H1 (cell line): ENCODE data around the gene CELSR1. TPM values are rescaled to one million over a fixed set of nuclear protein-coding genes. Genes with fewer than 3 reads are reported as not detected.

Source experiments
- CTCF ChIA-PET: fragments of 300-600 bp; sonication (Branson Sonifier 250); formaldehyde crosslinking; loops from one replicate; lab custom pipeline; 2021; ENCODE audit not compliant: partially characterized antibody; lab: Charles Lee
- POLR2A ChIA-PET: fragments of 300-600 bp; sonication (Branson Sonifier 250); formaldehyde crosslinking; loops from one replicate; lab custom pipeline; 2021; ENCODE audit warnings: inconsistent platforms; ENCODE audit not compliant: partially characterized antibody; lab: Charles Lee
- DNase-seq, 2 experiments: peaks; one replicate each; pipeline versions ENCODE4 v3.0.0 to v3.0.0-alpha.2; 2010 to 2022; ENCODE audit warnings: low spot score in 2 of 2, low read depth in 1 of 2, mixed read lengths in 1 of 2
- FAIRE-seq: peaks from 2 replicates; lab custom pipeline; 2011; peaks lifted over from hg19 to GRCh38; lab: Jason Lieb, UNC
- H2AFZ ChIP-seq: 2 replicates; pipeline ENCODE4 v1.8.1; 2012; ENCODE audit warnings: low read length, inconsistent platforms
- H2AK5ac ChIP-seq: 2 replicates; pipeline ENCODE4 v1.6.1; 2013; ENCODE audit warnings: low read depth, low read length
- H2BK120ac ChIP-seq: replicated peaks from 2 replicates; pipeline ENCODE3; 2013; ENCODE audit warnings: low read depth, low read length, inconsistent platforms
- H2BK12ac ChIP-seq: 2 replicates; pipeline ENCODE4 v1.6.1; 2013; ENCODE audit warnings: low read depth, low read length
- H2BK15ac ChIP-seq: 2 replicates; pipeline ENCODE4 v1.6.1; 2013; ENCODE audit warnings: low read length
- H2BK20ac ChIP-seq: 2 replicates; pipeline ENCODE4 v1.6.1; 2013; ENCODE audit warnings: low read length
- H2BK5ac ChIP-seq: 2 replicates; pipeline ENCODE4 v1.6.1; 2013; ENCODE audit warnings: low read depth, low read length
- H3K14ac ChIP-seq: 2 replicates; pipeline ENCODE4 v1.6.1; 2013; ENCODE audit warnings: inconsistent platforms; ENCODE audit not compliant: insufficient read length
- H3K18ac ChIP-seq: 2 replicates; pipeline ENCODE4 v1.6.1; 2013; ENCODE audit warnings: low read length; ENCODE audit errors: extremely low read depth
- H3K23ac ChIP-seq: 2 replicates; pipeline ENCODE4 v1.6.1; 2013; ENCODE audit warnings: inconsistent platforms; ENCODE audit not compliant: insufficient read length
- H3K23me2 ChIP-seq: 2 replicates; pipeline ENCODE4 v1.6.1; 2013; ENCODE audit warnings: low read depth, low read length
- H3K27ac ChIP-seq: 2 replicates; pipeline ENCODE4 v1.6.1; 2011; ENCODE audit warnings: low read depth, low read length, inconsistent platforms
- H3K27me3 ChIP-seq, 4 experiments: replicated peaks in 1 of 4; 1 replicate in 1 of 4; 2 replicates in 3 of 4; pipeline versions ENCODE4 v1.6.1 to v1.8.1; 2011 to 2013; ENCODE audit warnings: low read length in 3 of 4, mild to moderate bottlenecking in 3 of 4, inconsistent platforms in 2 of 4, mixed read lengths in 2 of 4, moderate library complexity in 1 of 4; ENCODE audit not compliant: control insufficient read depth in 3 of 4, insufficient read depth in 3 of 4; ENCODE audit errors: extremely low read depth in 1 of 4
- H3K36me3 ChIP-seq, 4 experiments: 2 replicates each; pipeline versions ENCODE4 v1.6.1 to v1.8.1; 2011 to 2013; ENCODE audit warnings: mild to moderate bottlenecking in 4 of 4, low read length in 3 of 4, moderate library complexity in 2 of 4, control low read depth in 1 of 4, inconsistent platforms in 1 of 4; ENCODE audit not compliant: insufficient read depth in 4 of 4, control insufficient read depth in 2 of 4
- H3K4ac ChIP-seq: replicated peaks from 2 replicates; pipeline ENCODE3; 2013; ENCODE audit warnings: low read length, low read depth, mixed read lengths, inconsistent platforms; ENCODE audit not compliant: insufficient read length
- H3K4me1 ChIP-seq, 4 experiments: replicated peaks in 1 of 4; 1 replicate in 1 of 4; 2 replicates in 3 of 4; pipeline versions ENCODE4 v1.6.1 to v1.8.1; 2011 to 2013; ENCODE audit warnings: low read length in 3 of 4, inconsistent platforms in 2 of 4, mixed read lengths in 1 of 4; ENCODE audit not compliant: insufficient read depth in 4 of 4, control insufficient read depth in 3 of 4
- H3K4me2 ChIP-seq, 2 experiments: 2 replicates each; pipeline versions ENCODE4 v1.6.1 to v1.8.1; 2011 to 2013; ENCODE audit warnings: low read depth in 2 of 2, low read length in 2 of 2, control low read depth in 1 of 2, inconsistent platforms in 1 of 2, mild to moderate bottlenecking in 1 of 2; ENCODE audit not compliant: insufficient read depth in 1 of 2
- H3K4me3 ChIP-seq, 4 experiments: fragments of 200-600, 300-600 bp in 1 of 4; sonication (generic), shearing (Covaris generic), sonication (Bioruptor Twin) in 1 of 4; 2 replicates each; pipeline versions ENCODE4 v1.5.1 to v1.8.1; 2011 to 2016; ENCODE audit warnings: low read length in 4 of 4, low read depth in 3 of 4, control low read depth in 2 of 4, inconsistent platforms in 2 of 4, mild to moderate bottlenecking in 2 of 4, mixed read lengths in 1 of 4, moderate library complexity in 1 of 4; ENCODE audit not compliant: insufficient read depth in 2 of 4; ENCODE audit errors: extremely low read depth in 1 of 4
- H3K56ac ChIP-seq: replicated peaks from 2 replicates; pipeline ENCODE3; 2013; ENCODE audit warnings: low read depth, mild to moderate bottlenecking, mixed read lengths, low read length, inconsistent platforms; ENCODE audit not compliant: insufficient read length
- H3K79me1 ChIP-seq: 2 replicates; pipeline ENCODE4 v1.6.1; 2013; ENCODE audit warnings: low read depth, low read length, control low read depth
- H3K79me2 ChIP-seq, 2 experiments: 2 replicates each; pipeline versions ENCODE4 v1.6.1 to v1.8.1; 2012 to 2013; ENCODE audit warnings: low read length in 2 of 2, mild to moderate bottlenecking in 2 of 2, inconsistent platforms in 1 of 2; ENCODE audit not compliant: insufficient read depth in 2 of 2, control insufficient read depth in 1 of 2
- H3K9ac ChIP-seq, 4 experiments: replicated peaks in 1 of 4; 1 replicate in 1 of 4; 2 replicates in 3 of 4; pipeline versions ENCODE4 v1.6.1 to v1.8.1; 2011 to 2013; ENCODE audit warnings: low read depth in 3 of 4, low read length in 3 of 4, control low read depth in 2 of 4, mild to moderate bottlenecking in 2 of 4, moderate library complexity in 2 of 4, inconsistent platforms in 1 of 4; ENCODE audit errors: extremely low read depth in 1 of 4
- H3K9me3 ChIP-seq, 2 experiments: 2 replicates each; pipeline versions ENCODE4 v1.6.1 to v1.8.1; 2012 to 2013; ENCODE audit warnings: mild to moderate bottlenecking in 2 of 2, moderate library complexity in 2 of 2, control low read depth in 1 of 2, inconsistent platforms in 1 of 2, low read depth in 1 of 2, low read length in 1 of 2, mixed read lengths in 1 of 2; ENCODE audit not compliant: insufficient read depth in 2 of 2
- H4K20me1 ChIP-seq, 2 experiments: replicated peaks in 1 of 2; 2 replicates each; pipeline versions ENCODE3 to v1.8.1; 2011 to 2013; ENCODE audit warnings: inconsistent platforms in 2 of 2, low read length in 2 of 2, mild to moderate bottlenecking in 1 of 2; ENCODE audit not compliant: insufficient read depth in 2 of 2, control insufficient read depth in 1 of 2
- H4K5ac ChIP-seq: 2 replicates; pipeline ENCODE4 v1.6.1; 2013; ENCODE audit warnings: low read length, low read depth, mixed read lengths, inconsistent platforms; ENCODE audit not compliant: insufficient read length
- H4K8ac ChIP-seq: 2 replicates; pipeline ENCODE4 v1.8.0; 2013; ENCODE audit warnings: mild to moderate bottlenecking, moderate library complexity, low read length, inconsistent platforms; ENCODE audit not compliant: insufficient read depth; ENCODE audit errors: extremely low read depth
- H4K91ac ChIP-seq: replicated peaks from 2 replicates; pipeline ENCODE3; 2013; ENCODE audit warnings: low read length, mixed read lengths, inconsistent platforms; ENCODE audit not compliant: insufficient read length
- BRCA1 ChIP-seq: IDR thresholded peaks from 2 replicates; pipeline ENCODE4 v1.6.1; 2012; ENCODE audit warnings: low read depth, low read length, improper control_type of control experiment
- CBX5 ChIP-seq: fragments of 300-800, 300-1000 bp; sonication (generic); IDR thresholded peaks from 2 replicates; pipeline ENCODE4 v1.7.1; 2016; ENCODE audit warnings: antibody characterized with exemption, low read length, low read depth
- CHD2 ChIP-seq: IDR thresholded peaks from 2 replicates; pipeline ENCODE4 v1.6.1; 2012; ENCODE audit warnings: low read length, improper control_type of control experiment
- FOSL1 ChIP-seq: IDR thresholded peaks from 2 replicates; pipeline ENCODE4 v1.6.1; 2011; ENCODE audit warnings: mild to moderate bottlenecking, low read depth, low read length, moderate library complexity; ENCODE audit not compliant: insufficient read depth
- HDAC2 ChIP-seq, 2 experiments: fragments of 300-600 bp in 1 of 2; sonication (generic) in 1 of 2; IDR thresholded peaks; 2 replicates each; pipeline ENCODE4 v1.6.1; 2011 to 2012; ENCODE audit warnings: low read depth in 2 of 2, low read length in 2 of 2, mild to moderate bottlenecking in 2 of 2, moderate library complexity in 2 of 2, borderline replicate concordance in 1 of 2, inconsistent platforms in 1 of 2
- HDAC6 ChIP-seq: IDR thresholded peaks from one replicate; pipeline ENCODE4 v1.7.1; 2012; ENCODE audit warnings: low read depth, mild to moderate bottlenecking, inconsistent platforms, low read length, moderate library complexity
- NRF1 ChIP-seq: IDR thresholded peaks from 2 replicates; pipeline ENCODE4 v1.6.1; 2011; ENCODE audit warnings: mild to moderate bottlenecking, low read depth, low read length, improper control_type of control experiment
- RAD21 ChIP-seq, 2 experiments: IDR thresholded peaks in 1 of 2; conservative IDR thresholded peaks in 1 of 2; 2 replicates each; pipeline ENCODE4 v1.6.1; 2011; ENCODE audit warnings: low read depth in 2 of 2, low read length in 2 of 2, improper control_type of control experiment in 1 of 2, inconsistent platforms in 1 of 2, mild to moderate bottlenecking in 1 of 2, moderate library complexity in 1 of 2
- SAP30 ChIP-seq: fragments of 300-600 bp; sonication (generic); IDR thresholded peaks from 2 replicates; pipeline ENCODE4 v1.7.1; 2012; ENCODE audit warnings: low read length, moderate library complexity, mild to moderate bottlenecking, inconsistent platforms; ENCODE audit not compliant: insufficient read depth, insufficient replicate concordance
- ZNF274 ChIP-seq: IDR thresholded peaks from 2 replicates; pipeline ENCODE4 v1.7.0; 2012; ENCODE audit warnings: low read length, borderline replicate concordance; ENCODE audit errors: extremely low read depth
- WGBS, 2 experiments: shearing (Covaris generic) in 1 of 2; methylation state at CpG; one replicate each; pipeline versions ENCODE4 v1.1.6 to v1.1.7; 2013 to 2015; ENCODE audit warnings: low lambda C conversion rate in 2 of 2, mixed read lengths in 2 of 2, inconsistent platforms in 1 of 2, low coverage in 1 of 2, missing lambda C conversion rate in 1 of 2; ENCODE audit not compliant: insufficient replicate concordance in 2 of 2, insufficient coverage in 1 of 2, insufficient read length in 1 of 2; ENCODE audit errors: extremely low coverage in 1 of 2, missing lambda C conversion rate in 1 of 2; 5-methylcytosine and 5-hydroxymethylcytosine counted together
- polyA plus RNA-seq, 7 experiments: library from polyadenylated mRNA; depleted of rRNA in 3 of 7; stranded (reverse) in 5 of 7; unstranded in 2 of 7; fragments of >200 nt in 5 of 7; fragments of 200-250 nt in 2 of 7; gene quantifications; 1 replicate in 5 of 7; 2 replicates in 1 of 7; 4 replicates in 1 of 7; pipeline versions ENCODE4 v1.2.1 to v1.2.3, GENCODE V29; 2011 to 2013; ENCODE audit warnings: missing spikeins in 2 of 7, mixed read lengths in 2 of 7
- total RNA-seq: library from RNA; stranded (reverse); fragmentation: NEBNext Ultra II Directional; extraction: Animal tissue kit (Norgen Biotek cat#: 25700); gene quantifications from 2 replicates; pipeline ENCODE4 v1.2.1, GENCODE V29; 2021
- TF ChIP-seq, protein P1 (sequence below): IDR thresholded peaks from 2 replicates; pipeline ENCODE4 v1.6.1; 2012; ENCODE audit warnings: inconsistent platforms
- TF ChIP-seq, protein P2 (sequence below): IDR thresholded peaks from 2 replicates; pipeline ENCODE4 v1.6.1; 2012; ENCODE audit warnings: inconsistent platforms

CELSR1 gene
- total and polyA plus RNA-seq, 2 of the 8 experiments (the other 6 are each of a cell fraction or from before 2014, with no cell fraction given) = 9.0 to 12.4 TPM

DNA sequence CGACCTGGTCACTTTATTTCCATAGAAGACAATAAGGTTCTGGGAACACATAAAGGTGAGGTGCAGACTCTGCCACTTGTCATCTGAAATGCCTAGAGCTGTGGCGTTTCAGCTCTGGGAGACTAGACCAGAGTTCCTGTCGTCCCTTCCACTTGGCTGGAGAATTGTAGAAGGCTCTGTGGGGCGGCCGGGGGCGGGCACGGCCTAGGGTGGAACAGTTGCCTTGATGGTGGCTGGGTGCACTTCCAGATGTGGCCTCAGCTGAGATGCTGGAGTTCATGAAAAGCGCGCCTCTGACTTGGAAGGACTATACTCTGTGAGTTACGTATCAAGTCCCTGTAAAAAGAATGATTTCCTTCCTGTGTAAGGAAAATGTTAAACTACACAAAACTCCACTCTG lies 185.1 kb downstream of the CELSR1 start:
- no peaks in the 10 kb centered on the region for H3K9me3 ChIP-seq
- no peak overlapping the region for H2BK15ac ChIP-seq
- H2BK20ac ChIP-seq = no peak overlapping the region
- peaks cover 7% of the 10 kb centered on the region; the same call in 1 of the 2 replicates for H3K79me1 ChIP-seq
- no peaks in the 10 kb centered on the region for H3K23me2 ChIP-seq
- no peak overlapping the region for H4K8ac ChIP-seq
- no peak overlapping the region for H2BK12ac ChIP-seq
- H3K23ac ChIP-seq = no peak overlapping the region
- no peak overlapping the region for H2AFZ ChIP-seq
- no peak overlapping the region for H3K9ac ChIP-seq
- POLR2A ChIA-PET = interaction anchor here (1.0 to 2.3 kb wide), 4 partner anchors 8 to 17 kb away, joined by 3 to 9 read pairs (median 4); partner anchors contain the start of gene TRMU
- no peak overlapping the region for H2AK5ac ChIP-seq
- H3K79me2 ChIP-seq = no peaks in the 10 kb centered on the region
- H3K4me3 ChIP-seq = no peak overlapping the region
- WGBS, 2 experiments = 88% methylated on average over 10 of the region's 10 CpGs; no CpG with 5 or more reads in 1 of the 2 experiments
- no peak overlapping the region for H3K27ac ChIP-seq
- H4K5ac ChIP-seq = no peak overlapping the region
- DNase-seq = no peak
- no peak overlapping the region for H3K56ac ChIP-seq
- H4K91ac ChIP-seq = no peak overlapping the region
- H3K14ac ChIP-seq = no peak overlapping the region
- H3K27me3 ChIP-seq = no peaks in the 10 kb centered on the region
- CTCF ChIA-PET = interaction anchor here (1.3 to 5.8 kb wide), 2 partner anchors 22 to 188 kb away, joined by 3 to 60 read pairs; partner anchors contain the start of gene CELSR1
- no peaks in the 10 kb centered on the region for H3K4me1 ChIP-seq
- TF ChIP-seq, protein P1, sequence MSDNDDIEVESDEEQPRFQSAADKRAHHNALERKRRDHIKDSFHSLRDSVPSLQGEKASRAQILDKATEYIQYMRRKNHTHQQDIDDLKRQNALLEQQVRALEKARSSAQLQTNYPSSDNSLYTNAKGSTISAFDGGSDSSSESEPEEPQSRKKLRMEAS = no peak
- TF ChIP-seq HDAC6 (no peak), CHD2 (no peak), BRCA1 (no peak), NRF1 (no peak), CBX5 (no peak), HDAC2 (IDR thresholded peaks at IDR 0.05; ENCODE audit: borderline replicate concordance in 1 of 2, low read depth in 2 of 2, low read length in 2 of 2) (no peak), FOSL1 (no peak), ZNF274 (no peak), RAD21 (IDR thresholded peaks at IDR 0.05 in 1 of 2, conservative IDR thresholded peaks at IDR 0.05 in 1 of 2; ENCODE audit: low read depth in 2 of 2, low read length in 2 of 2) (no peak), SAP30 (no peak)
- TF ChIP-seq, protein P2, sequence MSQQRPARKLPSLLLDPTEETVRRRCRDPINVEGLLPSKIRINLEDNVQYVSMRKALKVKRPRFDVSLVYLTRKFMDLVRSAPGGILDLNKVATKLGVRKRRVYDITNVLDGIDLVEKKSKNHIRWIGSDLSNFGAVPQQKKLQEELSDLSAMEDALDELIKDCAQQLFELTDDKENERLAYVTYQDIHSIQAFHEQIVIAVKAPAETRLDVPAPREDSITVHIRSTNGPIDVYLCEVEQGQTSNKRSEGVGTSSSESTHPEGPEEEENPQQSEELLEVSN = no peak
- peaks cover 17 to 31% of the 10 kb centered on the region in 2 experiments for H4K20me1 ChIP-seq
- no peak for FAIRE-seq
- no peak overlapping the region for H2BK120ac ChIP-seq
- peaks cover 18 to 71% (median 59%) of the 10 kb centered on the region in 4 experiments; a peak in 7 of 8 replicates for H3K36me3 ChIP-seq
- no peak overlapping the region for H3K4ac ChIP-seq
- no peak overlapping the region for H2BK5ac ChIP-seq
- H3K4me2 ChIP-seq = no peak overlapping the region
- H3K18ac ChIP-seq = no peak overlapping the region
